GM18907 (cell line): ENCODE data around the gene YWHAH.
"Not testable (repeated sequence)": the region's sequence is repeated elsewhere in the genome, so short reads cannot be mapped to it uniquely, and the experiment has no call there.

ENCODE experiments used
- ATAC-seq: cut with Tn5 transposase; IDR thresholded peaks from one replicate; pipeline ENCODE4 v1.9.1; 2021; ENCODE audit warnings: mild to moderate bottlenecking, moderate library complexity; ENCODE audit not compliant: unreplicated experiment

The YWHAH gene

GRCh38 chr22:31977141-31977841 lies 33.0 kb downstream of the YWHAH start:
- peak; percentile 58 for ATAC-seq

- no peak for ATAC-seq
Observed at GRCh38 chr22:31977939-31978338, 33.6 kb downstream of the YWHAH start.

- ATAC-seq, result no peak
Observed at GRCh38 chr22:31980628-31981027, 36.3 kb downstream of the YWHAH start.

GRCh38 chr22:31981976-31982375 lies 37.6 kb downstream of the YWHAH start:
- ATAC-seq, result not testable (repeated sequence)

GRCh38 chr22:31983911-31984656 lies 39.7 kb downstream of the YWHAH start:
- no peak for ATAC-seq

GRCh38 chr22:31987218-31987617 lies 42.9 kb downstream of the YWHAH start:
- ATAC-seq, result no peak

- no peak for ATAC-seq
Observed at GRCh38 chr22:31991102-31991839, 46.9 kb downstream of the YWHAH start.

GRCh38 chr22:31995046-31995445 lies 50.7 kb downstream of the YWHAH start:
- ATAC-seq, result no peak

GRCh38 chr22:31995807-31996206 lies 51.5 kb downstream of the YWHAH start:
- ATAC-seq, result no peak

- no peak for ATAC-seq
Observed at GRCh38 chr22:31998784-31999385, 54.5 kb downstream of the YWHAH start.

GRCh38 chr22:32000181-32000580 lies 55.8 kb downstream of the YWHAH start:
- no peak for ATAC-seq

- no peak for ATAC-seq
Observed at GRCh38 chr22:32005453-32005852, 61.1 kb downstream of the YWHAH start.
